GM19043 (cell line): ENCODE results near the gene DGUOK.
A peak's percentile ranks its signal among the peaks of the same experiment; 100 is the strongest.

Experiments
- ATAC-seq: cut with Tn5 transposase; IDR thresholded peaks from one replicate; pipeline ENCODE4 v1.9.1; 2021; ENCODE audit warnings: low read depth; ENCODE audit not compliant: unreplicated experiment

DGUOK gene

DNA sequence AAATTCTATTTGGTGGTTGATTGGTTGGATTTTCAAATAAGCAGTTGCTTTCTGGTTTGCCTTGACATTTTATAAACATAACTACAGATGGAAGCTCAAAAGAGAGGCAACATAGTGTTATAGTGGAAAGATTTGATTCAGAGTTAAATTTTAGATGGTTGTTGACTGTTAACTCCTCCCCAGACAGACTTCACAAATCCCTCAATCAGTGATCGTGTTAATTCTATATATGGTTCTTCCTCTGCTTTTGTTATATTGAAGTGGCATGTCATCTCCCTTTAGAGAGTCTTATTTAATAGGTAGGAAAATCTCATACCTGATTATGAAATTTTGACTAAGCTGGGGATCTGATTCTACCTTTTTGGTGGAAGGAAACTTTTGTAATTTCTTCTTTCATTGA lies 19.5 kb downstream of the DGUOK start:
- ATAC-seq: no peak

- ATAC-seq: no peak
Observed at GRCh38 chr2:73946666-73947065, 20.0 kb downstream of the DGUOK start.

DNA sequence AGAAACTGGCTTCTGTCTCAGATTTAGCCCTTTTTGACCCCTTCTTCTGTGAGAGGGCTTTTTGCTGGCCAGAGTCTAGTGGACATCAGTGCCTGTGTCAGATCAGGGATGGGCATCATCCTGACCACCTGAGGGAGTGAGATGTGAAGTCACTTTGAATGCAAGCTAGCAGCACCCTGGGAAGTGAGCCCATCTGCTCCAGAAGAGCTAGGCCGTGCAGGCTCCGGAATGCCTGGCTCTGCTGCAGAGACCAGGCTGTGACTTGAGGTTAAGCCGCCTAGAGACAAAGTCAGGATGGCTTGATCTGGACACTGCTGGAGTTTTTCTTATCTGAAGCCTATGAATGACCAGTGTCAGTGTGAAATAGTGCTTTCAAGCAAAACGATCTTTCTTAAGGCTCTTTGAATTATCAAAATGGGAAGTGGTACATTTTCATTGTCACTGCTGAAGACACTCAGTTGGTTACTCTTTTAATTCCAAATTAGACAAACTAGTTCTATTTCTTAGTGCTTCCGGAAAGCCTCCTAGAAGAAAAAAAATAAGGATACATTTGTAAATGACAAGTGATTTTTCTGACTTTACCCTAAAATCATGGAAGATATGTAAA lies 20.8 kb downstream of the DGUOK start:
- ATAC-seq: no peak

DNA sequence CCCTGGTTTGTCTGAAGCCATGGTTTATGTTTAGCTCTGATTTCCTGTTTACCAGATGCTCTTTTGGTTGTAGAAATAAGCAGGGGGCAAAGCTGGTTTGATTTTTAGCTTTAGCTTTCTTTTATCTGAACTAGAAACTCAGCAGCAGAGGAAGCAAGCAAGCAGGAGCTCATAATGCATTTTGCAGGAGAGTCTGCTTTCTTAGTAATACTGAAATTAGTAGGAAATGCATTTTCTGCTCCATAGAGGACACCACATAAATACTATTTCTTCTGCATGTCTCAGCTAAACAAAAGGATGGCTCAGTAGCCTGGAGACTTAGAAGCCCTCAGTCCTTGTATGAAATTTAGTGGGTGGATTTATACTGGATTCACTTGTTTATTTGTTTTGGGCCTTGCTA lies 23.1 kb downstream of the DGUOK start:
- no peak for ATAC-seq

- ATAC-seq: no peak
Observed at GRCh38 chr2:73952499-73953446, 26.1 kb downstream of the DGUOK start.

- no peak for ATAC-seq
Observed at GRCh38 chr2:73956218-73956865, 29.7 kb downstream of the DGUOK start.

DNA sequence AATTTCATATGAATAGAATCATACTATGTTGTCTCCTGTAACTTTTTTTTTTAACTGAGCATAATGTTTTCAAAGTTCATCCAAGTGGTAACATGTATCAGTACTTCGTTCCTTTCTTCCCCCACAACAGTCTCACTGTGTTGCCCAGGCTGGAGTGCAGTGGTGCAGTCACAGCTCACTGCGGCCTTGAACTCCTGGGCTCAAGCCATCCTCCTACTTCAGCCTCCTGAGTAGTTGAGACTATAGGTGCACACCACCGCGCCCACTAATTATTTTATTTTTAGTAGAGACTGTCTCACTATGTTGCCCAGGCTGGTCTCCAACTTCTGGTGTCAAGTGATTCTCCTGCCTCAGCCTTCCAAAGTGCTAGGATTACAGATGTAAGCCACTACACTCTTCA lies 34.6 kb downstream of the DGUOK start:
- ATAC-seq: no peak

DNA sequence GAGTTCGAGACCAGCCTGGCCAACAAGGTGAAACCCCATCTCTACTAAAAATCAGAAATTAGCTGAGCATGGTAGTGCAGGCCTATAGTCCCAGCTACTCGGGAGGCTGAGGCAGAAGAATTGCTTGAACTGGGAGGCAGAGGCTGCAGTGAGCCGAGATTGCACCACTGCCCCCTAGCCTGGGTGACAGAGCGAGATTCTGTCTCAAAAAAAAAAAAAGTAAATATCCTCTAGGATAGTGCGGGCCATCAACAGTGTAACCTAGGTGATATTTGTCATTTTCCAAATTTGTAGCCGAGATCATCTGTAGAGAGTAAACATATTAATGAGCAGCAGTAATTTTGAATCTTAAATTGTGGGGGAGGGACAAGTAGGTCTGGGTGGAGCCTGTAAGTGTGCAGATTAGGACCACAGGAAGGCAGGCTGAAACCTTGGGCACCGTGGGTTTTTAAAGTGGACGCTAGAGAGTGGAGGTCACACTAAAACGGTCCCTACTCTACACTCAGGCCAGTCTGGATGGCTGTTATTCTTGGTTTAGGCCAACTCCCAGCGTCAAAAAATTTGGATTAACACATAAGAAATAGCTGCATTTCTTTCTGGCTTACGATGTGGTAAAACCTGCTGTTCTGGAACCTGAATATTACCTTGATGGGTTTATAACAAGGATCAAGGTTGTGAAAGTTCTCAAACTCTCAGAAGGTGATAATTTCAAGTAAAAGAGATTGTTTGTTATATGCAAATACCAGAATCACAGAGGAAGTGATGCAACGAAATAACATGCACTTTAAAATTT lies 35.3 kb downstream of the DGUOK start:
- no peak for ATAC-seq

- ATAC-seq: no peak
Observed at GRCh38 chr2:73962798-73963197, 36.1 kb downstream of the DGUOK start.

DNA sequence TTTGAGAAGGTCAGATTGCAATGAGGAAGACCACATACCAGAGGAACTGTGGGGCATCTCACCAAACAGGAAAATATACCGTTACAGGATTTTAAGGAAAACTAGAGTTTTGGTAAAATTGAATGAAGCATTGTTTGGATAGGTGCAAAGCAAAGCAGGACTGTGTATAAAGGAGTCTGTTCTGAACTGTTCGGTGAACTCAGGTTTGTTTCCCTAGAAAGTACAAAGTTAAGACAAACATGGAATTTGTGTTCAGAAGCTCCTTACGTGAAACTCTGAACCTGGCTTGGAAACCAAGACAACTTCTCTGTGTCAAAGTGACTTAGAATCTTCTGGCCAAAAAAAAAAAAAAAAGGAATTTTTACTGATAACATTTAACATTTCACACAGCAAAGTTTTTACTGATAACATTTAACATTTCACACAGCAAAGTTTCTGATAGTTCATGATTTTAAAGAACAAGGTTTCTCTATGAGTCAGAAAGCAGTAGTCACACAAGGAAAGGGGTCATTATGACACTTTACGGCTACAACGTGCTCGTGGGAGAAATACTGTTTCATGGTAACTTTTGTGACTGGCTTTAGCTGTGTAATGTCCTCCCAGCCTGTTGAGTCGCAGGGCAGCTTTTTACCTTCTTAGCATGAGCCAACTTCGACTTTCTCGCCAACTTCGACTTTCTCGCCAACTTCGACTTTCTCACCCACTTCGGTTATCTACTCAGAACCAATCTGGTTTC lies 36.9 kb downstream of the DGUOK start:
- no peak for ATAC-seq

GRCh38 chr2:73964223-73964622 lies 37.5 kb downstream of the DGUOK start:
- no peak for ATAC-seq

DNA sequence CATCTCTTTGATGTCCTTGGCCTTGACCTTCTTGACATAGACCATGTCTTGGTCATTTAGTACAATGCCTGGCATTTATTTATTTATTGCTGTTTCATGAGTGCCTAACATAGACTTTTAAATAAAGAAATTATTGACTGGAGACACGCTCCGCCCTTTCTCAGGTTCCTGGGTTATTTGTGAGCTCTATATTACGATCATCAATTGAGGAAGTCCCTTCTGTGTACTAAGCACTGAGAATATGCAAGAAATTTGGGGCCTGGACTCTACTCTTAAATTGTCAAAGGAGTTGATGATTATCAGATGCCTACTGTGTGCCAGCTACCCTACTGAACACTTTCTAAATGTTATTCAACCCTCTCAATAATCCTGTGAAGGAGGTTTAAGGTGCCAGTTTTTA lies 38.4 kb downstream of the DGUOK start:
- ATAC-seq: no peak

- ATAC-seq: no peak
Observed at GRCh38 chr2:73968357-73968937, 41.8 kb downstream of the DGUOK start.

GRCh38 chr2:73969356-73969755 lies 42.7 kb downstream of the DGUOK start:
- no peak for ATAC-seq

DNA sequence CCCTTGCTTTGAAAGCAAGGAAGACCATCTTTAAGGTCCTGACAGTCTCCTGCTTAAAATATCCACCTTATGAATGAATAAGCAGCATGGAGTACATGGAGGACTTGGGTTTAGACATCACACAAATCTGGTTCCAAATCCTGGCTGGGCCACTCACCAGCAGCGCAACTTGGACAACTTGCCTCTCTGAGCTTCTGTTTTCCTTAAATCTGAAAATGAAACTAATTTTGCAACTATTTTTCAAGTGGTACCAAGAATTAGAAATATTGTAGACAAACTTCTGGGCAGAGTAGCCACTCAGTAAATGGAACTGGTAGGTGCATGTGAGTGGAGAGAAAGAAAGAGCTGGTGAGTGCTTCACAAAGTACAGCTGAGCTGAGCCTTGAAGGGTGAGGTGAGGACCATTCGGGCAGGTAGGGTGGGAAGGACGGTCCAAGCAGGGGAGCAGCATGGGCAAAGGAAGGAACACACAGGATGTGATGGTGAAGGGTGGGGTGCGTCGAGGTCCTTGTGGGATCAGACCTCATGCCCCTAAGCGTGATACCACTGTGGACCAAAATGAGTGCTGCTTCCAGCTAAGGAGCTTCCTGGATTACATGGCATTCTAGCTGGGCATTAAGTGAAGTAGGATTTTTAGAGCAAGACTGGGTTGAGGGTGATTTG lies 43.6 kb downstream of the DGUOK start:
- no peak for ATAC-seq

- peak; percentile 68 for ATAC-seq
Observed at GRCh38 chr2:73970850-73971471, 44.3 kb downstream of the DGUOK start.

DNA sequence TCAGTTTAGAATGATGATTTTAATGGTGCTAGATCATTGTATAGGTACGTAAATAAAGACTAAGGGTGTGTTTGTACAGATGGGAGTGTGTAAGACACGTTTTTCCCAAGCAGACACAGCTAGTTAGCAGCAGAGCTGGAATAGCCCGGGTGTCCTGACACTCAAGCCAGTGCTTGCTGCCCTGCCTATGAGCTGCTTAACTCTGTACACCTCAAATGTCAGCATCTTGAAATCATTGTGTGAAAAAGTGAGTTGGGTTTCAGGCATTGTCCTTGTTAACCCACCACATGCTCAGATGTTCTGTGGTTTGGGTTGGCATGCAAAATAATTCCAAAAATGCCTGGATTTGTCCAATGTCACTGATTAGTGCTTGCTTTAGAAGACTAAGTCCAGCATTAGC lies 45.0 kb downstream of the DGUOK start:
- ATAC-seq: no peak

- ATAC-seq: no peak
Observed at GRCh38 chr2:73972846-73973245, 46.2 kb downstream of the DGUOK start.

DNA sequence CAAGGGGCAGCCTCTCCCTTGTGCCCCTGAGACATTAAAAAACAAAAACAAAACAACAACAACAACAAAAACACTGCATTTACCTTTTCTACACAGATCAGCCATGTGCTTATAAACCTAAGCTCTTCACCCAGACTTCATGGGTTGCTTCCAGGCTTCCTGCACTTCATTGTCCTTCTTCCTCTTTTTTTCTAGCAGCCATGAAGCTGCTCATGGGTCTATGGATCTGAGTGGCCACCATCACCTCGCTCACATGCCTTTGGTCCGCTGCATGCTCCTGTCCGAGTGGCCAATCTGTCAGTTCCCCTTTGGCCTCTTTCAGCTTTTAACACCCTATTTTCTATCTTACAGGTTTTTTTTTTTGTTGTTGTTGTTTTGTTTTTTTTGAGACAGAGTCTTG lies 49.1 kb downstream of the DGUOK start:
- ATAC-seq: no peak
